Right ventricle myocardium inferior (tissue), 1 donor: ENCODE data around the gene CSTF3. TPM values are rescaled to one million over a fixed set of nuclear protein-coding genes. Genes with fewer than 3 reads are reported as not detected.
"Not testable (repeated sequence)": the region's sequence is repeated elsewhere in the genome, so short reads cannot be mapped to it uniquely, and the experiment has no call there.

Experiments
- ATAC-seq: fragments of 200-7000 bp; cut with Tn5 transposase; one replicate; pipeline ENCODE4 v1.9.1; 2020; ENCODE audit warnings: mild to moderate bottlenecking, moderate library complexity
- DNase-seq: peaks from one replicate; pipeline ENCODE4 v3.0.0; 2021; ENCODE audit errors: missing footprints
- intact Hi-C: fragments of 100-400 bp; cut with DNase I; formaldehyde crosslinking; loops from one replicate; pipeline ENCODE4 v1.11.0; 2022
- total RNA-seq: library from RNA; stranded (reverse); fragmentation: NEBNext Ultra II Directional; extraction: Animal tissue kit (Norgen Biotek cat#: 25700); gene quantifications from one replicate; pipeline ENCODE4 v1.2.1, GENCODE V29; 2021
- donor health status: DM: no; HTN: yes; CAD: no; lungs with severe emphysema.

The CSTF3 gene
- total RNA-seq, 1 donor from 2014 or later = 12.6 TPM

DNA sequence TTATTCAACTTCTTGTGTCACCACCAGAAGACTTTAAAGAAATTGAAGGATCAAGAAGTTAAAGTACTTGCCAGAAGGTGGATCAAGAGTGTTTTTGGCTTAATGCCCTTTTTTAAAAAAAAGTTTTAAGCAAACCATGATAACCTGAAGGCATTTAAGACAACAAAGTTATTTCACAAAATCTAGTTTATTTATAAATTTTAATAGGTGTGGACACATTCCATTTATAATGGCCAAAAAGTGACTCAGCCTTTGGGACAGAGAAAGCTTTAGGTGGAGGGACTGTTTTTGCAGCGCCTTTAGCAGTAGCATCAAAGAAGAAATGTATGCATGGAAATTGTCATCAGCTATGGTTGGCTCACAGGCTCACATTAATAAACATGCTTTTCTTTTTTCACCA, 104.0 kb downstream of the CSTF3 start:
- no peak for ATAC-seq
- DNase-seq = no peak
- intact Hi-C loops = no loop called here

DNA sequence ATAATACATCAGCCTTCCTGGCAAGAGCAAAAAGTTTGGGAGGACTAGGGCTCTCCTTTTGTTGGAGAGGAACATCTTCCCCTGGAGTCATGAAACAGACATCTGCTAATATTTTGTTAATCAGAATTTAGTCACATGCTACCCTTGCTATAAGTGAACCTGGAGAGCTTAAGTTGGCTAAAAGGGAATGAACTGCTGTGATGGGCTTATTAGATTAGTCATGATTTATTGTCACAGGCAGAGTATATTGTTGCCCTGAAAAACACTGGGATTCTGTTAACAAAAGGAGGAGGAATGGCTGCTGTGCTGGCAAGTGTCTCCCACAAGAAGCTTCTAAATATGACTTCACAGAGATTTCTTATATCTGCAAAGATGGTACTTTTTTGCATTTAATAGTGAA, 105.9 kb downstream of the CSTF3 start:
- ATAC-seq (no peak), DNase-seq (no peak)
- intact Hi-C loops = no loop called here

DNA sequence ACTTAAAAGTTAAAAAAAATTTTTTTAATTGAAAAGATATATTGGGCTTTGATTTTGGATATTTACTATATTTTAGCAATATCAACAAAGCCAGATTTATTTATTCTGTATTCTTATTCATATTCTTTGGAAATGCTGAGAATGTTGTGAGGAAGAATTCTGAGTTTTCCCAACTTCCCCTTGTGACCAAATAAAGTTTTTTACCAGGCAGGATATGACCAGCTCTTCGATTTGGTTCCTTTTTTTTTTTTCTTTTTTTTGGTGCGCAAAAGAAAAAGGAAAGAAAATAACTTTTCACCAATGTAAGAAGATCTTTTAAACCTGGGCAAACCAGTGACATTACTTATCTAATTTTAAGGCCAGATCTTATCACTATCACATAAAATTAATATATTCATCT, 109.0 kb downstream of the CSTF3 start:
- ATAC-seq (no peak), DNase-seq (no peak)
- intact Hi-C loops = no loop called here

GRCh38 chr11:33049565-33050408, 111.5 kb downstream of the CSTF3 start:
- DNase-seq, intact Hi-C loops, ATAC-seq: not testable (repeated sequence)

DNA sequence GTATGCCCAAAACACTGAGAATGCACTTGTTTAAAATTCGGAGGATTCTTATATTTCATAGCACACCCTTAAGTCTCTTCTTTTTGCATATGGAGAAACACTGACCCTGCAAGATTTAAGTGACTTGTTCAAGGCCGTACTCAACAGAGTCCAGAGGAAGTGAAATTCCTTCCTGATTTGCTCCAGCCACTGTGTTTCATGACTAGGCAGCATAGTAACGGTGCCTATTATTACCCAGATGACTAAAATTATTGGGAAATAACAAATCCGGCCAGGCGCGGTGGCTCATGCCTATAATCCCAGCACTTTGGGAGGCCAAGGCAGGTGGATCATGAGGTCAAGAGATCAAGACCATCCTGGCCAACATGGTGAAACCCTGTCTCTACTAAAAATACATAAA, 112.6 kb downstream of the CSTF3 start:
- peak; percentile 74 for ATAC-seq
- intact Hi-C loops, DNase-seq: not testable (repeated sequence)

DNA sequence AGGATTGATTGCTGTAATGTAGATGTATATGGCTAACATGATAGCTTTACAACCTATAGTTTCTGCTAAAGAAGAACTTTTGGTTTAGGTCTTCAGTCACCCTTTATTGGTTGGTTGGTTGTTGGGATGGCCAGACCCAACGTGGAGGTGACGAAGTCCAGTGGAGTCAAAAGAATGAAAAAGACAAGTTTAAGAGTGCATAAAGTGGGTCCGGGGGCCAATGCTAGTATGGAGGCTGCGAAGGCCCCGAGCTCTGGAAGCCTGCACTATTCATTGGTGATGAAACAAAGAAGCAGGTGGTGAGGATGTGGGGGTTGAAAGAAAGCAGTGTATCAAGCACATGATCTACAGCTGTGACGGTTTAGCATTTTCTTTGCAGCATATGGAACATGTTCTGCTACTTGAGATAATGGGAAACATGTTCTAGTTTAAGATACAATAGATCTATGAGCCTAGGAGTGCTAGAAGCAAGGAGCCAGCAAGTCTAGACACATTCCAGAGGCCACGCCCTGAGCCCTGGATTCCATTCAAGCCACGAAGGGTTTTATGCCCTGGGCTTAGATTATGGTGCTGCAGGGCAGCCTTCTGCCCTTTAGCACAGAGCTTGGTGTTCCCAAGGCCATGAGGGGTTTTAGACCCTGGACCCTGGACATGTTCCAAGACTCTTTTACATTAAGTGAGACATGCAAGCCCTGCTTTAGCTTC, 115.6 kb downstream of the CSTF3 start:
- DNase-seq = no peak
- no peak for ATAC-seq
- intact Hi-C loops = no loop called here

DNA sequence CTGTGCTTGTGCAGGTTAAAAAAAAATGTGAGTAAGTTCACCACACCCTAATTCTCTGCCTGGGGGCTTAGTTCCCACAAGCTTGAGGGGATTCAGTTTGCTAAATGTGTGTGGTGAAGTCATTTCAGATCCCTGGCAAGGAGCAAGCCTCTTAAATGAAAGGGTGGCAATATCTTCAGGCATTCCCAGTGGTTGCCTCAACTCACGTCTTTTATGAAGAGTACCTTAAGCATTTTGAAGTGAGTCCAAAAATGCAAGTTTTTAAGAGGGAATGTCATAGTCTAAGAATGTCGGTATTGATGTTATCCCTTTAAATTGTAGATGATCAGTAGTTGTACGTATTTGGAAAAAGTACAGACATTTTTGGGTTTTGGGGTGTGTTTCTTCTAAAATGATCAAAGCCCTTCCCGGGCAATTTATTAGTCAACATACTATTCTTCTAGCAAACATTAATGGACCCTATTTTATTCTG, 117.0 kb downstream of the CSTF3 start:
- intact Hi-C loops = no loop called here
- no peak for DNase-seq
- no peak for ATAC-seq

- DNase-seq (no peak), ATAC-seq (no peak)
- intact Hi-C loops = no loop called here
Measured at GRCh38 chr11:33043221-33043830, 118.0 kb downstream of the CSTF3 start.

GRCh38 chr11:33040862-33041453, 120.3 kb downstream of the CSTF3 start:
- intact Hi-C loops = no loop called here
- DNase-seq = no peak
- ATAC-seq = no peak

DNA sequence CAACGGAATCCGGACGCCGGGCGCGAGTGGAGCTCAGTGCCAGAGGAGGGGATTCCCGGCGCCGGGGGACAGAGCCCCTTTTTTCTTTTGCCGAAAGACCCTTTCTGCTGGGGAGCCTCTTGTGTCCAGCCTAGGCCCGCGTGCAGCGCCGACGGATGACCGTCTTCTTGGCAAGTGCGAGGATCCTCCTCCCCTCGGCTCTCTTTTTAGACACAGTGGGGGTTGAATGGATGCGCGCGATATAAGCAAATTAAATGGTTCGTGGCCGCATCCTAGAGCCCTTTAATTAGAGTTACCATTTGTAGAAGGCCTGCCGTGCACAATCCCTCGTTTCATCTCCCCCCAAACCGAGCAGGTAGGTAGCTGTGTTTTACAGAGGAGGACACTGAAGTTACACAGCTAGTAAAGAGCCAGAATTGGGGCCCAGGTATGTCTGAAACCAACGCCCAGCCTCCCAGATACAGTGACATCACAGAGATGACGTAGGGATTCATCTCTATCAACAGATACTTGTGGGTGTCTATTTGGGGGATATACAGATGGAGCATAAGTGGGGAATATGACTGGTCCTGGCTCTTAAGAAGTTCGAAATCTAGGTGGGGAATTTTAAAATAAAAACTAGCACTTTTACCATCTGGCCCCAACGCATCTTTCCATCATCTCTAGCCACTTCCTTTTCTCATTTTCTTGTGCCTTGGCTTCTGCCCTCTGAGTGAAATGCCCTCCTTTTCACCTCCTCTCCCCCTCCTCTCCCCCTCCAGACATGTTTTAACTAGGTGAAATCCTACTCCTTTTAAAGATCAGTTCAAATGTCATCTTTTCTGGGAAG, 121.0 kb downstream of the CSTF3 start:
- DNase-seq = no peak
- ATAC-seq = peak; percentile 21
- intact Hi-C loops = no loop called here

DNA sequence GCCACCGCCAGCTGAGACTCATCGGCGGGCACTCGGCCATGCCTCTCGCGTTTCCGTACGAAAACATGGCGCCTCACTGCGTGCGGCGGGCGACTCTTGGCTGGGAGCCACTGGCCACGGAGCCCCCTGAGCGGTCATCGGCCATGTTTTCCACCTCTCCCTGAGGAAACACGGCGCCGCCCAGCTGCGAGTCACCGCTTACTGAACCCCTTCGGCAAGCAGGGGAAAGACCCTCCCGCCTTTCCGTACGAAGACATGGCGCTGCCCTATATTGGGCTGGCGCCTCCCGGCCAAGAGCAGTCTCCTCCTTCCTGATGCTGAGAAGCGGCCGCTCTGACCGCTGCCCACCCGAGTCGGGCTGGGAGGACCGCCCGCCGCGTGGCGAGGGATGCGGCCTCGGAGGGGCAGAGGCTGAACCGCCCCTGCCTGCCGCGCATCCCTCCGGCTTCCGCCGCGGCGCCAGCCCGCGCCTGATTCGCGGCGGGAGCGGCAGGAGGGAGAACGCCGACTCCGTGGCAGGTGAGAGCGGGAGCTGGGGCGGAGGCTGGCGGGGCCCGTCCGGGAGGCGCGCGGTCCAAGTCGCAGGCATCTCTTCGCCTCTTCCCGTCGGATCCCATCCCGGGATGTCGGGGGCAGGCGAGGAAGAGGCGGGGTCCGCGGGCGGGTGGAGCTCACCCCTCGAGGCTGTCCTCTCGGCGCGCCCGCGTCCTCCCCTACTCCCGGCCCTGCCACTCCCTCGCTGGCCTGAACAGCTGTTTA, 121.8 kb downstream of the CSTF3 start, which contains the start of gene TCP11L1:
Gene TCP11L1 (plus strand): TSS at position 299 of the 759 bp plus-strand sequence. CDS start 4,202 bp downstream, outside the sequence.
- DNase-seq (peak; percentile 95), ATAC-seq (peak; percentile 94)
- intact Hi-C loops = loop anchor here (5.0 kb wide), 1 partner anchor 147 kb away; the partner anchor contains the start of gene QSER1

DNA sequence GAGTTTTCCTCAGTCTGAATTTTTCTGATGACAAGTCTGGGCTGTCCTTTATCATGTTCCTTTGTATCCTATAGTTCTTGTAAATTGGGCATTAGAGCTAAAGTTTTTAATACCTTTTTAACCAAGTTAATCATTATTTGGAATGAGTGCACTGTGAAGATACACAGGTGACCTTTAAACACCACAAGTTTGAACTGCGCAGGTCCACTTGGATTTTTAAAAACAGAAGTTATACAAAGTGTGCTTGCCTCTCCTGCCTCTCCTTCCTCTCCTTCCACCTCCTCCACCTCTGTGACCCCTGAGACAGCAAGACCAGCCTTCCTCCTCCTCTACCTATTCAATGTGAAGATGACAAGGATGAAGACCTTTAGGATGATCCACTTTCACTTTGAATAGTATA, 126.3 kb downstream of the CSTF3 start:
- ATAC-seq (no peak), DNase-seq (no peak)
- intact Hi-C loops = loop anchor here (5.0 kb wide), 1 partner anchor 143 kb away; the partner anchor contains the start of gene QSER1

Other genes with a start within 250 kb of the CSTF3 start
- 0.49 TPM for gene DEPDC7, start 145.6 kb downstream of the CSTF3 start, total RNA-seq
- 6.4 TPM for gene TCP11L1, start 121.9 kb downstream of the CSTF3 start, total RNA-seq
- gene HIPK3, start 95.9 kb upstream of the CSTF3 start, total RNA-seq = 285 TPM
- gene KIAA1549L, start 214.6 kb upstream of the CSTF3 start, total RNA-seq = 0.08 TPM